Measurements from ENCODE around the gene SMARCD1.
"Not testable (repeated sequence)": the region's sequence is repeated elsewhere in the genome, so short reads cannot be mapped to it uniquely, and the experiment has no call there.

The SMARCD1 gene

GRCh38 chr12:50078281-50078680, 6.9 kb upstream of the SMARCD1 start:
- no peak for DNase-seq

GRCh38 chr12:50079771-50080170, 5.4 kb upstream of the SMARCD1 start:
- no peak for DNase-seq

- DNase-seq: no peak
Measured at GRCh38 chr12:50081096-50081808, 3.9 kb upstream of the SMARCD1 start.

- no peak for DNase-seq
Measured at GRCh38 chr12:50082644-50083043, 2.5 kb upstream of the SMARCD1 start.

- DNase-seq: no peak
Measured at GRCh38 chr12:50083301-50083700, 1.8 kb upstream of the SMARCD1 start.

- DNase-seq: not testable (repeated sequence)
Measured at GRCh38 chr12:50084409-50084774, 750 bp upstream of the SMARCD1 start.

GRCh38 chr12:50085615-50086072, 502 bp downstream of the SMARCD1 start:
- no peak for DNase-seq

GRCh38 chr12:50086148-50086547, 1.0 kb downstream of the SMARCD1 start:
- peak in 2 of 6 experiments; percentile 6 to 17 for DNase-seq

- DNase-seq: no peak
Measured at GRCh38 chr12:50087151-50087550, 2.0 kb downstream of the SMARCD1 start.

GRCh38 chr12:50087995-50088394, 2.9 kb downstream of the SMARCD1 start:
- DNase-seq: no peak

GRCh38 chr12:50088577-50089335, 3.6 kb downstream of the SMARCD1 start:
- peak; percentile 15 to 57 (median 29) for DNase-seq

GRCh38 chr12:50089730-50090129, 4.6 kb downstream of the SMARCD1 start:
- no peak for DNase-seq

- no peak for DNase-seq
Measured at GRCh38 chr12:50090391-50090790, 5.2 kb downstream of the SMARCD1 start.

- DNase-seq: no peak
Measured at GRCh38 chr12:50097952-50098351, 12.8 kb downstream of the SMARCD1 start.

- DNase-seq: no peak
Measured at GRCh38 chr12:50099302-50100008, 14.3 kb downstream of the SMARCD1 start.

- no peak for DNase-seq
Measured at GRCh38 chr12:50100561-50100960, 15.4 kb downstream of the SMARCD1 start.

- no peak for DNase-seq
Measured at GRCh38 chr12:50101663-50102062, 16.5 kb downstream of the SMARCD1 start.

GRCh38 chr12:50102131-50102531, 17.0 kb downstream of the SMARCD1 start:
- no peak for DNase-seq

- DNase-seq: no peak
Measured at GRCh38 chr12:50102646-50103309, 17.6 kb downstream of the SMARCD1 start.

GRCh38 chr12:50103351-50103750, 18.2 kb downstream of the SMARCD1 start:
- no peak for DNase-seq

- no peak for DNase-seq
Measured at GRCh38 chr12:50103767-50104321, 18.7 kb downstream of the SMARCD1 start, which contains the start of gene GPD1. TSS of gene GPD1 (plus strand) at chr12:50104008. CDS start at chr12:50104051, 43 bp downstream.

Data from stimulated activated naive CD4-positive, alpha-beta T cell (primary cell).